ENCODE results near the gene SLC27A5. TPM values are rescaled to one million over a fixed set of nuclear protein-coding genes. Genes with fewer than 3 reads are reported as not detected.

The SLC27A5 gene
- total and polyA plus RNA-seq, 2 of the 13 experiments (the other 11 are each of a cell fraction or from before 2014, with no cell fraction given) = 30.3 to 40.2 TPM

GRCh38 chr19:58513694-58514563, 2.1 kb upstream of the SLC27A5 start (continued):
- TF ChIP-seq TRAFD1 (CRISPR knock-in tag; IDR thresholded peaks at IDR 0.05; ENCODE audit: borderline replicate concordance) = no peak
- TF ChIP-seq ZNF160 (CRISPR knock-in tag; IDR thresholded peaks at IDR 0.05) = peak; percentile 73; the same call in 1 of the 2 replicates
- TF ChIP-seq ZNF800 (CRISPR knock-in tag; IDR thresholded peaks at IDR 0.05) = peak; percentile 93
- peak; percentile 85; the same call in 1 of the 2 replicates for TF ChIP-seq ZNF761 (CRISPR knock-in tag; conservative IDR thresholded peaks at IDR 0.05)
- TF ChIP-seq KAT7 (CRISPR knock-in tag; IDR thresholded peaks at IDR 0.05; ENCODE audit: borderline replicate concordance) = peak; percentile 63; the same call in 1 of the 2 replicates
- no peak for TF ChIP-seq KLF16 (CRISPR knock-in tag; IDR thresholded peaks at IDR 0.05)
- no peak for TF ChIP-seq TP53 (CRISPR knock-in tag; conservative IDR thresholded peaks at IDR 0.05)
- 0 out of 2 replicates have a peak, but pooled peaks have one; percentile 19 for TF ChIP-seq SP5 (CRISPR knock-in tag; IDR thresholded peaks at IDR 0.05; ENCODE audit: borderline replicate concordance, low read depth)
- TF ChIP-seq ZNF230 (CRISPR knock-in tag; IDR thresholded peaks at IDR 0.05) = no peak; the same call in 1 of the 2 replicates
- TF ChIP-seq RBAK (CRISPR knock-in tag; IDR thresholded peaks at IDR 0.05) = no peak
- 0 out of 2 replicates have a peak, but pooled peaks have one; percentile 14 for TF ChIP-seq ZNF670 (CRISPR knock-in tag; IDR thresholded peaks at IDR 0.05; ENCODE audit: borderline replicate concordance)
- peak; percentile 69; the same call in 1 of the 2 replicates for TF ChIP-seq CSRNP1 (CRISPR knock-in tag; IDR thresholded peaks at IDR 0.05)
- 0 out of 2 replicates have a peak, but pooled peaks have one; percentile 47 for TF ChIP-seq ZSCAN25 (CRISPR knock-in tag; IDR thresholded peaks at IDR 0.05)
- TF ChIP-seq ARID3A (IDR thresholded peaks at IDR 0.05; ENCODE audit: low read depth, low read length) = no peak
- TF ChIP-seq POGZ (CRISPR knock-in tag; IDR thresholded peaks at IDR 0.05) = peak; percentile 60; the same call in 1 of the 2 replicates
- TF ChIP-seq ISL2 (CRISPR knock-in tag; IDR thresholded peaks at IDR 0.05) = 0 out of 2 replicates have a peak, but pooled peaks have one; percentile 36
- no peak for TF ChIP-seq ZNF282 (IDR thresholded peaks at IDR 0.05; ENCODE audit: partially characterized antibody)
- TF ChIP-seq ZNF639 (CRISPR knock-in tag; conservative IDR thresholded peaks at IDR 0.05) = no peak; the same call in 1 of the 2 replicates
- TF ChIP-seq NPAS2 (CRISPR knock-in tag; IDR thresholded peaks at IDR 0.05; ENCODE audit: borderline replicate concordance) = no peak
- no peak for TF ChIP-seq SMARCC2 (IDR thresholded peaks at IDR 0.05)

All from HepG2 (cell line).